Stimulated activated CD4-positive, alpha-beta T cell treated with anti-CD3 and anti-CD28 coated beads, Interleukin-4, amount 100 ng/mL, for 4 hours (primary cell): Measurements from ENCODE around the gene CCDC122.

Experiments used
- DNase-seq, 2 experiments: peaks; one replicate each; pipeline ENCODE4 v3.0.0-alpha.2; 2020

The CCDC122 gene

DNA sequence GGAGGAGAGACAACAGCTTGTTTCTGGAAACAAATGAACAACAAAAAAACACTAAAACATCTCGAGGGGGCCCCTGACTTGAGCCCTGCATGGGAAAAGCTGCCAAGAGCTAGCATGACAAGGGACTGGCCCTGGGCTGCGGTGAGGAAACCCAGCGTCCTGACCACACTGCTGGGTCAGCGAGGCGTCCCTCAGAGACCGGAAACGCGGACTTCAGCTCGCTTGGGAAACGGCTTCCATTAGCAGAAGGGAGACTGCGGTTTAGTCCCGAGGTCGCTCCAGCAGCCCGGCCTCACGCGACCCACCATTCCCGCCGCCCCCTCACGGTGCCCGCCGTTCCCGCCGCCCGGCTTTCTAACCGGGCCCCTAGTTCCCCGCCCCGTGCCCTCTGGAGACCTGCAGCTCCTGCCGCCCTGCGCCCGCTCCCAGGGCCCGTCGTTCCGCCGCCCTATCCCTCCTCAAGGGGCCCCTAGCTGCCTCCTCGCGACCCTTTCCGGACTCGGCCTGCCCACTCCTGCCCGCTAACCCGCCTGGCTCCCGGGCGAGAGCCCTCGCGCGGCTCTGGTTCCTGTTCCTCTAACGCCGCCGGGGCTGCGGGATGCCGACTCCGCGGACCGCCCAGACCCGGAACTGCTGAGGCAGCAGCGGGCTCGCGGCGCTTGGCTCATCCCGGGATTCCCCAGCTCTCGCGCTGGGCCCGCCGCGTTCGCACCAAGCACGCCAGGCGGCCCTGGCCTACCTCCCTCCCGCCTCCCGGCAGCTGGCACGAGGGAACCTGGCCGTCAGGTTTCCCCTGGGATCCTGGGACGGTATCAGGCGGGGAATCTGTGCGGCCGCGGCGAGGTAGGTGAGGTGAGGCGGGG, at the start of gene CCDC122:
CCDC122 (minus strand) TSS at position 849 of the 863 bp plus-strand sequence. CDS start 10,364 bp downstream, outside the sequence.
- DNase-seq, result peak; percentile 73 to 77

DNA sequence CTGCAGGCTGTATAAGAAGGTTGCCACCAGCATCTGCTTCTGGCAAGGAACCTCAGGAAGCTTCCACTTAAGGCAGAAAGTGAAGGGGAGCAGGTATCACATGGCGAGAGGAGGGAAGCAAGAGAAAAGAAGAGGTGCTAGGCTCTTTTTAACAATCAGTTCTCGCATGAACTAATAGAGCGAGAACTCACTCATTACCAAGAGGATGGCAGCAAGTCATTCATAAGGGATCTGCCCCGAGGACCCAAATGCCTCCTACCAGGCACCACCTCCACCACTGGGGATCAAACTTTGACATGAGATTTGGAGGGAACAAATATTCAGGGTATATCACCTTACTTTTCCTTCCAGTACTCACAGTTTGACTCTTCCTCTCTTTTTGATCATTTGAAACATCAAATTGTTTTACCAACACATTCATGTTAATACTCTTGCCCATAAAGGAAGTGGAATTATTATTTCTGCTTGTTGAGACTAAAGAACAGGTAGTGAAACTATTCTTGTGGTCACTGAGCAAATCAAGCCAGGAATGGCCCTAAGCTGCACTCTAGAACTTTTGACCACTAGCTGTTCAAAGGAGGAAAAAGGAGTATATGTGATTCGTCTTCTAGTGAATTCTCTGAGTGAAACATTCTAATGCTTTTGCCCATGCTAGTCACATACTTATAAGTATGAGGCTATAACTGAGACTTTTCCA, 45.2 kb upstream of the CCDC122 start:
- no peak for DNase-seq

DNA sequence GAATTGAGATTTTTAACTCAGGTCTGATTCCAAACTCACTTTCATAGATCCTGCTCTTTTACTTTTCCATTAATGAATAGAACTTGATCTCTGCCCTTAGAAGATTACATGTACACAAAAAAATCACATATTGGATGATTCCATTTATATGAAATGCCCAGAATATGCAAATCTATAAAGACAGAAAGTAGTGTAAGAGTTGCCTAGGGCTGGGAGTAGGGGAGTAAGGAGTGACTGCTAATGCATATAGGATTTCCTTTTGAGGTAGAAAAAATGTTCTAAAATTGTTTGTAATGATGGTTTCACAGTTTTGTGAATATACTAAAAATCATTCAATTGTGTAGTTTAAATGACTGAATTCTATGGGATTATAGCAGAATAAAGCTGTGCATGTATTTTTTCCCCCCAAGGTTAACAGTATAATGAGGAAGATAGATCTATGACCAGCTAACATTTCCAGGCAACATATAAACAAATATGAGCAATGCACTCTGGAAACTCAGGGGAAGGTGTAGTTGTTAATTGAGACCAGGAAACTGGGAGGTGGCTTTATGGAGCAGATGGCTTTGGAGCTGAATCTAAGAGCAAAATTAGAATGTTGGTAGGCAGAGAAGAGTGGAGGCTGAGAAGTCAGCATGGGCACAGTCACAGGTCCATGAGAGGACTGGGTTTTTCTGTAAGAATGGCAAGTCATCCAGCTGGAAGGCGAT, 41.6 kb upstream of the CCDC122 start:
- DNase-seq, result no peak

GRCh38 chr13:43918636-43919035, 39.1 kb upstream of the CCDC122 start:
- no peak for DNase-seq

DNA sequence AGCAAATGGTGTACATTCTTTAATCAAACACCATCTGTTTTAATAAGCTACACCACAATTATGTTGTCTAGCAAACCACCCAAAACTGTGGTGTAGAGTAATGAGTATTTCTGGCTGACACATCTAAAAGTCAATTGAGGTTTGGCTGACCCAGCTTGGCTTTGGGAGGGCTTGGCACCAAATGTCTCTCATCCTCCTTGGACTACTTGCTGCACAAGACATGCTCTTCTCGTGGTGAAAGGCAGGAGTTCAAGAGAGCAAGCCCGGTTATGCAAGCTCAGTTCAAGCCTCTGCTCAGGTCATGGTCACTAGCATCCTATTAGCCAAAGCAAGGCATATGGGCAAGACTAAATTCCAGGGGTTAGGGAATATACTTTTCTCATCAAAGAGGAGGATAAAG, 37.3 kb upstream of the CCDC122 start:
- DNase-seq, result no peak

- no peak for DNase-seq
Measured at GRCh38 chr13:43915451-43915850, 35.9 kb upstream of the CCDC122 start.

- no peak for DNase-seq
Measured at GRCh38 chr13:43911871-43912270, 32.3 kb upstream of the CCDC122 start.

- no peak for DNase-seq
Measured at GRCh38 chr13:43911278-43911677, 31.7 kb upstream of the CCDC122 start.

GRCh38 chr13:43910856-43911255, 31.3 kb upstream of the CCDC122 start:
- DNase-seq, result no peak

DNA sequence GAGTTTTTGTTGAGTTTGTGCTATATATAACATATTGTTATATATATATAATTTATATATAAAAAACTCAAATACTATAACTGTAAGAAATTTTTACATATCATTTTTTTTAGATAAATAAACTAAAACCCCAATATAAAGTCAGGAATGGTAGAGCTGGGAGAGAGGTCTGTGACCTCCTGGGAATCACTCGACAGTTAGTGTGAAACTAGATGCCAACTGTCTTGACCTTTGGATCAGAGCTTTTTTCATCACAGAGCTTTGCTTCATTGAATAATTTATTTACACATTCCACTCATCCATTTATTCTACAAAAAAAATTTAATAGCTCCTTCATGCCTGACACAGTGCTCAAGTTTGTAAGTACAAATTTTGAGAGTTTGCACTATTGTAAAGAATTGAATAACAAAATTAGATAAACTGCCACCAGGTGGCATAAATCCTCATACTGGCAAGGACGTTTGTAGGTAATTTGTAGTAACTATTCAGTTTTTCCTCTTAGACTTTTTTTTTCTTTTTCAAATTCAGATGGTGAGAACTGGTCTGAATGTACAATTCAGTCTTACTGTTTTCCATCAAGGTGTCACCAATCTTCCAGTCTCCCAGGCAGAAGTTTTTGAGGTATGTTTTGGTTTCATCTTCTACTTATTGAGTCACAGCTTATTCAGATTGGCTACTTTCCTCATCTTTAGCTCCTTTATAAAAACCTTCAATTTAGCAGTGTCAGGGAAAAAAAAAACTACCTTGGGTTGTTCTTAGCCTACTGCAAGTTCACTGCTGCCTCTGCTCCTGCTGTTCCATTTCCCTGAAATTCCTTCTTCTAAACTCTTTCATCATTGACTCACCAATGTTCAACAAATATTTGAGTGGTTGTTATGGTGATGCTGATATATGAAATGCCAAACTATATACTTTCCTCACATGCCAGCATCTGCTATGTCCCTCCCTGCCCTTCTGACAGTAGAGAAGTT, 28.9 kb upstream of the CCDC122 start:
- DNase-seq, result no peak

DNA sequence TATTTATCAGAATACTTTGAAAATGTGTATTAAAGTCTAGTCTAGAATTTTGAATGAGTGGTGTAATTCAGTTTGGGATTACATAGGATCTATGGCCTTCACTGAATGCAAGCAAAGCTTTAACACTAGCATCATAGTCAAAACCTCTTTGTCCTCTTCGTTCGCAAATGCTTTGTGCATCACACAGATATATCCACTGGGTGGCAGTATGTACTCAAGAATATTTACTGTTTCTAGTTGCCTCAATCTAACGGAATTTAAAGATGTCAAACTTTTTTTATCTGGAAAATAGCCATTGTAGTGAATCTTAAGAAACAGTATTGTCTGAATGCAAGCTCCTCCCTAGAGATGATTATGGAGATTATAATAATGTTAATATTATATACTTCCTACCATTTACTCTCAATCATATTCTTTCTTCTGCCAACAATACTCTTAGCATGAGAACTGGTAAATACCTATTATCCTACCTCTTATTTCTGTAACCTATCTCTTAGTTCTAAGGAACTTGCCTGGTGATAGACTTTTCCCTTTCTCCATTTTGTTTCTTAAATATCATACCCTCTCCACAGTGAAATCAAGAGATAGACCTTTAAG, 26.0 kb upstream of the CCDC122 start:
- no peak for DNase-seq

GRCh38 chr13:43895940-43896339, 16.4 kb upstream of the CCDC122 start:
- DNase-seq, result no peak

DNA sequence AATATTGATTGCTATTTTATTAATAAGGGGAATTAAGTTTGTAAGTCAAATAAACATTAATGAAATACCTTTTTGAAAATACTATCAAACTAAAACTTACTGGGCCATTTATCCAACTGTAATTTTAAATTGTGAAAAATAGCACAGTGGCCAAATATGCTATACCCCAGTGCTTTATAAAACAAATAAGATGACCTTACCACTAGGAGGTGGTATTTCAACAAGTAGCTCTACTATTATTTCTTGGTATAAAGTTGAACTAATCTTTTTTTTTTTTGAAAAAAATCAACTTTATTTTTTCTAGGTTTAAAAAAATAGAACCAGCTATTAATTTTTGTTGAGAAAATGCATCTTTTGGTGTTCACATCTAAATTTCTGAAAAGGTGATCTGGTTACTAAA, 14.9 kb upstream of the CCDC122 start:
- DNase-seq, result no peak

DNA sequence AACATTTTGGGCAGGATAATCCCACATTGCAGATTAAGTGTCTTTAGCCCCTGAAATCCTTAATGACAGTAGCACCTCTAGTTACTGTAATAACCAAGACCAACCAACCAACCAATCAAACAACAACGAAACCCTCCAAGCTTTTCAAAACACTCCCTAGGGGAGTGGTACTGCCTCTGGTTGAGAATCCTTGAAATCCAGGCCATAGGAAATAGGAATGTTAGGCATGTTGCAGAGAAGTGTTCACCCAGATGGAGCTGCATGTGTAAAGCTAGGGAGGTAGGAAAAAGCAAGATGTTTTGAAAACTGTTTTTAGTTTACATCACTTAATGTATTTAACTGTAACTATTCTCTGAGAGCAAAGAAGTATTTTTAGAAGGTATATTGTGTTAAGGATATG, 4.7 kb upstream of the CCDC122 start:
- DNase-seq, result no peak

GRCh38 chr13:43883631-43884030, 4.1 kb upstream of the CCDC122 start:
- DNase-seq, result no peak

DNA sequence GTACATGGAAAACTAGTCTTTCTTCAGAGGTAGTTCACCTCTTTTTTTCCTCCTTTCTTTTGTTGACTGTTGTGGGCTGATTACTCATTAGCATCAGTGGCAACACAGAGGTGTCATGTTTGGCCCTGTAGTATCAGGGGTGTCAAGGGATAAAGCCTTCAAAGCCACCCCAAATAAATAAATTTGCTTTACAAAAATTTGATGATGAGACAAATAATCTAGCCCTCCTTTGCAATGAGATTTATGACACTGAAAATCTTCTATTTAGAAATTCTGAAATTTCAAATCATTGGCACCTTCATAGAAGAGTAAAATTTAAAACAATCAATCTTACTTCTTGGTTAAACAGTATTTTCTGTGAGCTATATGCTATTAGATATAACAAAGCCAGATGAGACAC, 2.0 kb upstream of the CCDC122 start:
- no peak for DNase-seq

GRCh38 chr13:43880926-43881325, 1.4 kb upstream of the CCDC122 start:
- DNase-seq, result no peak

- DNase-seq, result no peak
Measured at GRCh38 chr13:43880214-43880855, 795 bp upstream of the CCDC122 start.

DNA sequence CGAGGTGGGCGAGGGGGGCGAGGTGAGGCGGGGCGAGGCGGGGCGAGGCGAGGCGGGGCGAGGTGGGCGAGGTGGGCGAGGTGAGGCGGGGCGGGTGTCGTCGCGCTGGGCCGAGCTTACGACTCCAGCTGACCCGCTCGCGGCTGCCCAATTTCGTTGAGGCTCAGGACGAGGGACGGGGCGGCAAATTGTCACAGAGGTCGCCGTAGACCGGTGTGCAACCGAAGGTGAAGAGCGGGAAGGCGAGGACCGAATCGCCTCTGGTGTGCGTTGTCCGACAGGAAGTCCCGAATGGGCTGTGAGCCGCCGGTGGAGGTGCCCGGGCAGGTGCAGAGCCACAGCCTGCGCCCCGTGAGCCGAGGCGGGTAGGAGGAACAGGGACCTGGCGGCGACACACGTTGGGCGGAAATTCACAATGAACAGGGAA, 228 bp upstream of the CCDC122 start, which contains the start of gene LACC1:
LACC1 (plus strand) TSS at position 150 of the 427 bp plus-strand sequence. CDS start 1,082 bp downstream, outside the sequence.
- peak in 1 of 2 experiments; percentile 27 for DNase-seq

GRCh38 chr13:43877766-43878165, 1.8 kb downstream of the CCDC122 start:
- no peak for DNase-seq

DNA sequence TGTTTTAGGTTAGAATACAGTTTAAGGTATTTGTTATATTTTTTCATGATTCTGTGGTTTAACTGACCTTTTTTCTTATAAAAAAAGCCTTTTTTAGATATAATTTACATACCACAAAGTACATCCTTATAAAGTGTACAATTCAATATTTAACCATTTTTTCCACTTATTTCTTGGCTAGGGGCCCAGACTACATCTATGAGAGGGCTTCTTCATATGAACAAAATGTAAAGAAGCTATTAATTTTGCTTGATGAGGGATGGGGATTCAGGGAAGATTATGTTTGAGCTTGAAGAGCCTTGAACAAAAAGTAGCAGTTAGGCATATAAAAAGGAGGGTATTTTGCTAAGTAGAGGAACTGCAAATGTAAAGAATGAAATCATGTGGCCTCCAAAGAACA, 2.2 kb downstream of the CCDC122 start:
- no peak for DNase-seq
